Liver (tissue), 10 donors: ENCODE measurements around the gene PPP1R3E. TPM values are rescaled to one million over a fixed set of nuclear protein-coding genes. Genes with fewer than 3 reads are reported as not detected.

Experiments used
- DNase-seq: peaks from one replicate; pipeline ENCODE4 v3.0.0-alpha.2; 2017; ENCODE audit warnings: low spot score
- H3K27ac ChIP-seq, 2 donors: one replicate each; pipeline ENCODE4 v1.7.0; 2013; ENCODE audit warnings: inconsistent platforms in 2 of 2, low read length in 2 of 2, control low read depth in 1 of 2, low read depth in 1 of 2, mild to moderate bottlenecking in 1 of 2
- H3K27me3 ChIP-seq, 4 donors: one replicate each; pipeline versions ENCODE4 v1.6.1 to v1.7.0; 2013; ENCODE audit warnings: low read length in 3 of 4, inconsistent platforms in 1 of 4, mild to moderate bottlenecking in 1 of 4, moderate library complexity in 1 of 4; ENCODE audit not compliant: control insufficient read depth in 4 of 4, insufficient read depth in 4 of 4
- H3K36me3 ChIP-seq, 4 donors: one replicate each; pipeline versions ENCODE4 v1.6.1 to v1.7.0; 2013; ENCODE audit warnings: low read length in 3 of 4, mild to moderate bottlenecking in 3 of 4, low read depth in 1 of 4, moderate library complexity in 1 of 4; ENCODE audit not compliant: control insufficient read depth in 4 of 4, insufficient read depth in 3 of 4
- H3K4me1 ChIP-seq, 4 donors: one replicate each; pipeline versions ENCODE4 v1.6.1 to v1.7.0; 2013; ENCODE audit warnings: low read length in 3 of 4, mild to moderate bottlenecking in 3 of 4, moderate library complexity in 1 of 4; ENCODE audit not compliant: control insufficient read depth in 4 of 4, insufficient read depth in 4 of 4
- H3K4me3 ChIP-seq, 3 donors: one replicate each; pipeline versions ENCODE4 v1.6.1 to v1.7.0; 2013; ENCODE audit warnings: low read length in 3 of 3, control low read depth in 1 of 3, low read depth in 1 of 3, mild to moderate bottlenecking in 1 of 3
- H3K9ac ChIP-seq, 2 donors: one replicate each; pipeline ENCODE4 v1.7.0; 2013; ENCODE audit warnings: low read length in 2 of 2, mild to moderate bottlenecking in 2 of 2, moderate library complexity in 2 of 2, control low read depth in 1 of 2, low read depth in 1 of 2
- H3K9me3 ChIP-seq, 4 donors: one replicate each; pipeline versions ENCODE4 v1.6.1 to v1.7.0; 2013; ENCODE audit warnings: low read length in 3 of 4; ENCODE audit not compliant: control insufficient read depth in 4 of 4
- GABPA ChIP-seq, 2 donors: IDR thresholded peaks in 1 of 2; conservative IDR thresholded peaks in 1 of 2; 2 replicates each; pipeline ENCODE4 v1.6.1; 2016; ENCODE audit warnings: antibody characterized with exemption in 2 of 2, mild to moderate bottlenecking in 1 of 2, moderate library complexity in 1 of 2
- HNF4G ChIP-seq: IDR thresholded peaks from 2 replicates; pipeline ENCODE4 v1.6.1; 2016; ENCODE audit warnings: antibody characterized with exemption
- RAD21 ChIP-seq, 2 donors: IDR thresholded peaks; 2 replicates each; pipeline ENCODE4 v1.6.1; 2016; ENCODE audit warnings: antibody characterized with exemption in 2 of 2, mild to moderate bottlenecking in 2 of 2
- RXRA ChIP-seq, 2 donors: IDR thresholded peaks; 2 replicates each; pipeline ENCODE4 v1.6.1; 2017 to 2018; ENCODE audit warnings: antibody characterized with exemption in 2 of 2, mild to moderate bottlenecking in 1 of 2
- TAF1 ChIP-seq: conservative IDR thresholded peaks from 2 replicates; pipeline ENCODE4 v1.6.1; 2016; ENCODE audit warnings: antibody characterized with exemption, mild to moderate bottlenecking
- YY1 ChIP-seq: IDR thresholded peaks from 2 replicates; pipeline ENCODE4 v1.6.1; 2016; ENCODE audit warnings: antibody characterized with exemption, mild to moderate bottlenecking
- WGBS: extraction: QIAGEN DNeasy Blood & Tissue Kit; methylation state at CpG from one replicate; pipeline ENCODE4 v1.1.7; 2013; 5-methylcytosine and 5-hydroxymethylcytosine counted together
- polyA plus RNA-seq, 2 donors: library from polyadenylated mRNA; stranded (reverse) in 1 of 2; unstranded in 1 of 2; fragments of 200-250 nt in 1 of 2; fragments of >200 nt in 1 of 2; fragmentation: Nextera tagmentation in 1 of 2; extraction: Ambion mirVana in 1 of 2; gene quantifications; one replicate each; pipeline versions ENCODE4 v1.2.1 to v1.2.3, GENCODE V29; 2013 to 2015
- small RNA-seq: library from RNA; depleted of rRNA; stranded (forward); fragments of <200 nt; gene quantifications from one replicate; pipeline ENCODE3, GENCODE V24; 2014
- total RNA-seq, 2 donors: library from RNA; depleted of rRNA; stranded (reverse); fragments of >200 nt; gene quantifications; one replicate each; pipeline ENCODE4 v1.2.3, GENCODE V29; 2014
- TF ChIP-seq, protein P1 (sequence below): IDR thresholded peaks from 2 replicates; pipeline ENCODE4 v1.6.1; 2016; ENCODE audit warnings: antibody characterized with exemption, mild to moderate bottlenecking
- donor health status: healthy.
- donor health status: healthy.
- donor health status: healthy.
- donor health status: healthy.
- donor health status: healthy.

PPP1R3E gene
- total and polyA plus RNA-seq, 4 donors = 2.5 to 4.7 (median 3.6) TPM

DNA sequence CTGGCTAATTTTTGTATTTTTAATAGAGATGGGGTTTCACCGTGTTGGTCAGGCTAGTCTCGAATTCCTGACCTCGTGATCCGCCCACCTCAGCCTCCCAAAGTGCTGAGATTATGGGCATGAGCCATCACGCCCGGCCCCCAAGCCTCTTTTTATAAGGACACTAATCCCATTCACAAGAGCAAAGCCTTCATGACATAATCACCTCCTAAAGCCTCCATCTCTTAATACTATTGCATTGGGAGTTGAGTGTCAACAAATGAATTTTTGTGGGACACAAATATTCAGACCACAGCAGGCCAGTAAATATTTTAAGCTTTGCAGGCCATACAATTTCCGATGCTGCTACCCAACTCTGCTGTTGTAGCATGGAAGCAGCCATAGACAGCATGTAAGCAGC is 54.1 kb downstream of the PPP1R3E start:
- Histone ChIP-seq H3K4me1 (peaks cover 1 to 32% (median 7%) of the 10 kb centered on the region in 4 donors), H3K27ac (no peak overlapping the region), H3K9ac (no peak overlapping the region), H3K4me3 (no peak overlapping the region), H3K36me3 (no peaks in the 10 kb centered on the region), H3K27me3 (no peaks in the 10 kb centered on the region), H3K9me3 (no peaks in the 10 kb centered on the region)
- DNase-seq = no peak
- TF ChIP-seq TAF1 = no peak
- no peak for TF ChIP-seq RXRA (IDR thresholded peaks at IDR 0.05)
- TF ChIP-seq, protein P1, sequence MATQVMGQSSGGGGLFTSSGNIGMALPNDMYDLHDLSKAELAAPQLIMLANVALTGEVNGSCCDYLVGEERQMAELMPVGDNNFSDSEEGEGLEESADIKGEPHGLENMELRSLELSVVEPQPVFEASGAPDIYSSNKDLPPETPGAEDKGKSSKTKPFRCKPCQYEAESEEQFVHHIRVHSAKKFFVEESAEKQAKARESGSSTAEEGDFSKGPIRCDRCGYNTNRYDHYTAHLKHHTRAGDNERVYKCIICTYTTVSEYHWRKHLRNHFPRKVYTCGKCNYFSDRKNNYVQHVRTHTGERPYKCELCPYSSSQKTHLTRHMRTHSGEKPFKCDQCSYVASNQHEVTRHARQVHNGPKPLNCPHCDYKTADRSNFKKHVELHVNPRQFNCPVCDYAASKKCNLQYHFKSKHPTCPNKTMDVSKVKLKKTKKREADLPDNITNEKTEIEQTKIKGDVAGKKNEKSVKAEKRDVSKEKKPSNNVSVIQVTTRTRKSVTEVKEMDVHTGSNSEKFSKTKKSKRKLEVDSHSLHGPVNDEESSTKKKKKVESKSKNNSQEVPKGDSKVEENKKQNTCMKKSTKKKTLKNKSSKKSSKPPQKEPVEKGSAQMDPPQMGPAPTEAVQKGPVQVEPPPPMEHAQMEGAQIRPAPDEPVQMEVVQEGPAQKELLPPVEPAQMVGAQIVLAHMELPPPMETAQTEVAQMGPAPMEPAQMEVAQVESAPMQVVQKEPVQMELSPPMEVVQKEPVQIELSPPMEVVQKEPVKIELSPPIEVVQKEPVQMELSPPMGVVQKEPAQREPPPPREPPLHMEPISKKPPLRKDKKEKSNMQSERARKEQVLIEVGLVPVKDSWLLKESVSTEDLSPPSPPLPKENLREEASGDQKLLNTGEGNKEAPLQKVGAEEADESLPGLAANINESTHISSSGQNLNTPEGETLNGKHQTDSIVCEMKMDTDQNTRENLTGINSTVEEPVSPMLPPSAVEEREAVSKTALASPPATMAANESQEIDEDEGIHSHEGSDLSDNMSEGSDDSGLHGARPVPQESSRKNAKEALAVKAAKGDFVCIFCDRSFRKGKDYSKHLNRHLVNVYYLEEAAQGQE = no peak
- no peak for TF ChIP-seq RAD21 (IDR thresholded peaks at IDR 0.05)
- no peak for TF ChIP-seq GABPA (IDR thresholded peaks at IDR 0.05 in 1 of 2, conservative IDR thresholded peaks at IDR 0.05 in 1 of 2)
- no peak for TF ChIP-seq HNF4G
- no peak for TF ChIP-seq YY1
- 96% methylated on average over 7 of the region's 7 CpGs for WGBS

Small RNA genes within 50 kb of the gene (small RNA-seq; reads per million reads assigned to genes)
- gene RNU6-1046P = not detected

Other genes starting within 250 kb of the PPP1R3E start
- under 1 TPM; 0.23 to 0.50 TPM for gene CDH24, start 245.3 kb downstream of the PPP1R3E start, total RNA-seq
- gene CDH24, start 245.3 kb downstream of the PPP1R3E start, polyA plus RNA-seq = under 1 TPM in 1 of 2 donors, not detected in 1; 0.38 TPM
- 10 to 100 TPM; 49.3 to 50.6 TPM for gene ACIN1, start 207.7 kb downstream of the PPP1R3E start, total RNA-seq
- gene ACIN1, start 207.7 kb downstream of the PPP1R3E start, polyA plus RNA-seq = 10 to 100 TPM in 1 of 2 donors, 1 to 10 TPM in 1; 8.1 to 24.9 TPM
- 10 to 100 TPM in 1 of 2 donors, 1 to 10 TPM in 1; 9.0 to 16.1 TPM for gene C14orf119, start 207.4 kb downstream of the PPP1R3E start, total RNA-seq
- gene C14orf119, start 207.4 kb downstream of the PPP1R3E start, polyA plus RNA-seq = 10 to 100 TPM; 19.3 to 27.1 TPM
- gene CIROP, start 197.9 kb downstream of the PPP1R3E start, total RNA-seq = not detected
- not detected for gene CIROP, start 197.9 kb downstream of the PPP1R3E start, polyA plus RNA-seq
- 1 to 10 TPM in 1 of 2 donors, under 1 TPM in 1; 0.08 to 4.4 TPM for gene CEBPE, start 183.6 kb downstream of the PPP1R3E start, total RNA-seq
- gene CEBPE, start 183.6 kb downstream of the PPP1R3E start, polyA plus RNA-seq = under 1 TPM in 1 of 2 donors, not detected in 1; 0.16 TPM
- 1 to 10 TPM; 4.5 to 9.8 TPM for gene SLC7A8, start 119.2 kb downstream of the PPP1R3E start, total RNA-seq
- 1 to 10 TPM; 2.6 to 6.2 TPM for gene SLC7A8, start 119.2 kb downstream of the PPP1R3E start, polyA plus RNA-seq
- under 1 TPM; 0.17 to 0.51 TPM for gene RNF212B, start 64.9 kb downstream of the PPP1R3E start, total RNA-seq
- under 1 TPM in 1 of 2 donors, not detected in 1; 0.06 TPM for gene RNF212B, start 64.9 kb downstream of the PPP1R3E start, polyA plus RNA-seq
- gene HOMEZ, start 16.7 kb downstream of the PPP1R3E start, total RNA-seq = 1 to 10 TPM; 3.4 to 3.5 TPM
- gene HOMEZ, start 16.7 kb downstream of the PPP1R3E start, polyA plus RNA-seq = 1 to 10 TPM; 2.8 to 3.3 TPM
- gene BCL2L2, start 4.0 kb upstream of the PPP1R3E start, total RNA-seq = 10 to 100 TPM; 10.9 to 28.0 TPM
- 10 to 100 TPM in 1 of 2 donors, 1 to 10 TPM in 1; 4.7 to 14.5 TPM for gene BCL2L2, start 4.0 kb upstream of the PPP1R3E start, polyA plus RNA-seq
- 10 to 100 TPM; 54.0 to 59.6 TPM for gene PABPN1, start 18.6 kb upstream of the PPP1R3E start, total RNA-seq
- gene PABPN1, start 18.6 kb upstream of the PPP1R3E start, polyA plus RNA-seq = 10 to 100 TPM; 40.9 to 41.9 TPM
- 10 to 100 TPM in 1 of 2 donors, 1 to 10 TPM in 1; 2.4 to 14.6 TPM for gene SLC22A17, start 50.0 kb upstream of the PPP1R3E start, total RNA-seq
- gene SLC22A17, start 50.0 kb upstream of the PPP1R3E start, polyA plus RNA-seq = 1 to 10 TPM; 1.1 to 2.7 TPM
- gene EFS, start 62.3 kb upstream of the PPP1R3E start, total RNA-seq = under 1 TPM; 0.42 to 0.67 TPM
- gene EFS, start 62.3 kb upstream of the PPP1R3E start, polyA plus RNA-seq = under 1 TPM; 0.10 to 0.69 TPM
- not detected for gene IL25, start 70.0 kb upstream of the PPP1R3E start, total RNA-seq
- gene IL25, start 70.0 kb upstream of the PPP1R3E start, polyA plus RNA-seq = not detected
- 1 to 10 TPM in 1 of 2 donors, not detected in 1; 5.5 TPM for gene CMTM5, start 74.2 kb upstream of the PPP1R3E start, total RNA-seq
- gene CMTM5, start 74.2 kb upstream of the PPP1R3E start, polyA plus RNA-seq = under 1 TPM in 1 of 2 donors, not detected in 1; 0.22 TPM
- gene MYH6, start 105.4 kb upstream of the PPP1R3E start, total RNA-seq = under 1 TPM; 0.05 to 0.17 TPM
- under 1 TPM in 1 of 2 donors, not detected in 1; 0.06 TPM for gene MYH6, start 105.4 kb upstream of the PPP1R3E start, polyA plus RNA-seq
- under 1 TPM; 0.05 to 0.42 TPM for gene MYH7, start 132.8 kb upstream of the PPP1R3E start, total RNA-seq
- gene MYH7, start 132.8 kb upstream of the PPP1R3E start, polyA plus RNA-seq = under 1 TPM; 0.02 to 0.03 TPM
- gene NGDN, start 166.8 kb upstream of the PPP1R3E start, total RNA-seq = 10 to 100 TPM; 20.4 to 26.9 TPM
- 10 to 100 TPM; 18.2 to 25.4 TPM for gene NGDN, start 166.8 kb upstream of the PPP1R3E start, polyA plus RNA-seq
- under 1 TPM; 0.08 to 0.14 TPM for gene ZFHX2, start 248.9 kb upstream of the PPP1R3E start, total RNA-seq
- gene ZFHX2, start 248.9 kb upstream of the PPP1R3E start, polyA plus RNA-seq = under 1 TPM; 0.06 to 0.12 TPM